A673 (cell line): ENCODE results near the gene KCNK1. TPM values are rescaled to one million over a fixed set of nuclear protein-coding genes. Genes with fewer than 3 reads are reported as not detected.

Experiments used
- BruUV-seq: library from RNA; stranded (reverse); fragments of 400-500 nt; replicated peaks from 2 replicates; lab custom pipeline; 2021; lab: Mats Ljungman, UMichigan
- CTCF ChIA-PET: fragments of 300-600 bp; sonication (Branson Sonifier 250); formaldehyde crosslinking; loops from one replicate; lab custom pipeline; 2022; ENCODE audit warnings: antibody characterized with exemption; lab: Charles Lee
- POLR2A ChIA-PET: fragments of 300-600 bp; sonication (Branson Sonifier 250); formaldehyde crosslinking; loops from one replicate; lab custom pipeline; 2022; ENCODE audit warnings: antibody characterized with exemption; ENCODE audit not compliant: low non-redundant PET; lab: Charles Lee
- DNase-seq: peaks from one replicate; pipeline ENCODE4 v3.0.0-alpha.2; 2015; ENCODE audit warnings: low spot score
- H3K27ac ChIP-seq: fragments of 200-600 bp; sonication (generic); 2 replicates; pipeline ENCODE4 v1.5.1; 2016; ENCODE audit warnings: mixed run types, low read depth, mild to moderate bottlenecking, mixed read lengths, antibody characterized with exemption, low read length; ENCODE audit not compliant: poor library complexity, severe bottlenecking
- H3K27me3 ChIP-seq: fragments of 200-600 bp; sonication (generic); replicated peaks from 2 replicates; pipeline ENCODE4 v1.6.1; 2017; ENCODE audit warnings: mixed run types, low read depth, mild to moderate bottlenecking, mixed read lengths, antibody characterized with exemption, low read length; ENCODE audit not compliant: insufficient read depth, poor library complexity
- H3K36me3 ChIP-seq: fragments of 200-600 bp; sonication (generic); 2 replicates; pipeline ENCODE4 v1.6.1; 2016; ENCODE audit warnings: mixed run types, mild to moderate bottlenecking, mixed read lengths, antibody characterized with exemption, low read length; ENCODE audit not compliant: insufficient read depth, poor library complexity, severe bottlenecking
- H3K4me1 ChIP-seq: fragments of 200-600 bp; sonication (generic); 2 replicates; pipeline ENCODE4 v1.6.1; 2017; ENCODE audit warnings: mixed run types, mild to moderate bottlenecking, mixed read lengths, antibody characterized with exemption, low read length; ENCODE audit not compliant: insufficient read depth, poor library complexity, severe bottlenecking
- H3K4me3 ChIP-seq: fragments of 200-600 bp; sonication (generic); 2 replicates; pipeline ENCODE4 v1.5.1; 2016; ENCODE audit warnings: low read depth, mixed run types, mild to moderate bottlenecking, mixed read lengths, low read length; ENCODE audit not compliant: poor library complexity, severe bottlenecking
- H3K9me3 ChIP-seq: fragments of 200-600 bp; sonication (generic); 2 replicates; pipeline ENCODE4 v1.6.1; 2016; ENCODE audit warnings: mixed run types, low read depth, mild to moderate bottlenecking, mixed read lengths, antibody characterized with exemption, low read length; ENCODE audit not compliant: poor library complexity, severe bottlenecking
- CTCF ChIP-seq: fragments of 300-800, 200-600 bp; sonication (generic); conservative IDR thresholded peaks from 2 replicates; pipeline ENCODE4 v1.5.1; 2017; ENCODE audit warnings: low read depth, mild to moderate bottlenecking, antibody characterized with exemption, low read length, moderate library complexity, mixed read lengths
- EZH2 ChIP-seq: fragments of 200-600 bp; sonication (generic); IDR thresholded peaks from 2 replicates; pipeline ENCODE4 v1.6.1; 2017; ENCODE audit warnings: borderline replicate concordance, low read depth, mild to moderate bottlenecking, mixed read lengths, antibody characterized with exemption, low read length; ENCODE audit not compliant: poor library complexity, severe bottlenecking
- intact Hi-C: fragments of 100-400 bp; cut with micrococcal nuclease; formaldehyde crosslinking; loops from one replicate; pipeline ENCODE4 v1.10.0; 2022; ENCODE audit not compliant: unreplicated experiment
- total RNA-seq: library from RNA; stranded (reverse); gene quantifications from 2 replicates; pipeline ENCODE4 v1.2.3, GENCODE V29; 2021

The KCNK1 gene
- total RNA-seq, 1 experiment from 2014 or later: not detected

GRCh38 chr1:233651061-233651460 is 37.2 kb downstream of the KCNK1 start:
- H3K9me3 ChIP-seq: no peaks in the 10 kb centered on the region
- ChIA-PET POLR2A (no interaction called here), CTCF (no interaction called here)
- no peak overlapping the region for H3K4me3 ChIP-seq
- no peaks in the 10 kb centered on the region for H3K36me3 ChIP-seq
- no TSS peak for BruUV-seq
- no peaks in the 10 kb centered on the region for H3K4me1 ChIP-seq
- TF ChIP-seq EZH2 (no peak), CTCF (no peak)
- H3K27me3 ChIP-seq: peaks cover 17% of the 10 kb centered on the region
- no peak for DNase-seq
- intact Hi-C loops: no loop called here
- H3K27ac ChIP-seq: no peak overlapping the region

GRCh38 chr1:233651563-233652233 is 37.8 kb downstream of the KCNK1 start:
- no peaks in the 10 kb centered on the region for H3K4me1 ChIP-seq
- CTCF ChIA-PET: no interaction called here
- no peak overlapping the region for H3K4me3 ChIP-seq
- H3K9me3 ChIP-seq: no peaks in the 10 kb centered on the region
- DNase-seq: no peak
- no peak for TF ChIP-seq EZH2
- TF ChIP-seq CTCF: no peak
- no peak overlapping the region for H3K27ac ChIP-seq
- H3K27me3 ChIP-seq: peaks cover 16% of the 10 kb centered on the region
- intact Hi-C loops: no loop called here
- no TSS peak for BruUV-seq
- POLR2A ChIA-PET: no interaction called here
- H3K36me3 ChIP-seq: no peaks in the 10 kb centered on the region

GRCh38 chr1:233652526-233652925 is 38.6 kb downstream of the KCNK1 start:
- H3K4me1 ChIP-seq: no peaks in the 10 kb centered on the region
- ChIA-PET CTCF (no interaction called here), POLR2A (no interaction called here)
- H3K27me3 ChIP-seq: peaks cover 13% of the 10 kb centered on the region
- H3K27ac ChIP-seq: no peak overlapping the region
- no peaks in the 10 kb centered on the region for H3K36me3 ChIP-seq
- H3K4me3 ChIP-seq: no peak overlapping the region
- intact Hi-C loops: no loop called here
- BruUV-seq: no TSS peak
- TF ChIP-seq EZH2 (no peak), CTCF (no peak)
- H3K9me3 ChIP-seq: no peaks in the 10 kb centered on the region
- no peak for DNase-seq
